ENCODE results near the gene SNAP23.

Gene SNAP23

GRCh38 chr15:42494998-42495360, 455 bp upstream of the SNAP23 start:
- DNase-seq, result peak in 37 of 51 donors; percentile 6 to 92 (median 46)

- no peak for DNase-seq
Measured at GRCh38 chr15:42498212-42499068, 3.0 kb downstream of the SNAP23 start.

- DNase-seq, result peak in 1 of 51 donors; percentile 7
Measured at GRCh38 chr15:42499858-42500609, 4.6 kb downstream of the SNAP23 start.

GRCh38 chr15:42502477-42502876, 7.0 kb downstream of the SNAP23 start:
- no peak for DNase-seq

GRCh38 chr15:42503825-42504224, 8.4 kb downstream of the SNAP23 start:
- no peak for DNase-seq

- DNase-seq, result no peak
Measured at GRCh38 chr15:42504631-42505030, 9.2 kb downstream of the SNAP23 start.

- no peak for DNase-seq
Measured at GRCh38 chr15:42507514-42507913, 12.1 kb downstream of the SNAP23 start.

GRCh38 chr15:42508263-42508690, 12.8 kb downstream of the SNAP23 start:
- DNase-seq, result no peak

GRCh38 chr15:42510258-42511006, 15.0 kb downstream of the SNAP23 start:
- DNase-seq, result no peak

GRCh38 chr15:42511007-42511391, 15.6 kb downstream of the SNAP23 start:
- no peak for DNase-seq

GRCh38 chr15:42523331-42523730, 27.9 kb downstream of the SNAP23 start:
- no peak for DNase-seq

GRCh38 chr15:42528970-42529369, 33.5 kb downstream of the SNAP23 start:
- no peak for DNase-seq

GRCh38 chr15:42533246-42533645, 37.8 kb downstream of the SNAP23 start:
- DNase-seq, result no peak

- no peak for DNase-seq
Measured at GRCh38 chr15:42544853-42545629, 49.6 kb downstream of the SNAP23 start.

GRCh38 chr15:42547918-42548248, 52.4 kb downstream of the SNAP23 start:
- DNase-seq, result no peak

GRCh38 chr15:42548249-42549031, 53.0 kb downstream of the SNAP23 start, which contains the start of the genes HAUS2 and LRRC57:
Gene HAUS2, plus strand, starts transcription at chr15:42548838. Its CDS starts 35 bp downstream, at chr15:42548873.
Gene LRRC57, minus strand, starts transcription at chr15:42548793. Its CDS starts 359 bp downstream, at chr15:42548434.
- DNase-seq, result peak; percentile 38 to 89 (median 68)

- DNase-seq, result peak in 7 of 51 donors; percentile 21 to 49 (median 36)
Measured at GRCh38 chr15:42549032-42549491, 53.6 kb downstream of the SNAP23 start.

GRCh38 chr15:42549741-42550392, 54.4 kb downstream of the SNAP23 start:
- no peak for DNase-seq

- DNase-seq, result no peak
Measured at GRCh38 chr15:42553554-42553953, 58.1 kb downstream of the SNAP23 start.

All from hypothalamus (tissue), 51 donors.